ENCODE results near the gene HOXD12.

The HOXD12 gene

GRCh38 chr2:176101842-176102241 is 2.2 kb downstream of the HOXD12 start:
- no peak for TF ChIP-seq CTCF (conservative IDR thresholded peaks at IDR 0.05)
- H3K27ac ChIP-seq, result no peak overlapping the region

- no peak overlapping the region for H3K27ac ChIP-seq
- TF ChIP-seq CTCF (conservative IDR thresholded peaks at IDR 0.05), result no peak
These were observed 2.8 kb downstream of the HOXD12 start for GRCh38 chr2:176102309-176102866.

- TF ChIP-seq CTCF (conservative IDR thresholded peaks at IDR 0.05), result no peak
- H3K27ac ChIP-seq, result no peak overlapping the region
These were observed 3.6 kb downstream of the HOXD12 start for GRCh38 chr2:176103194-176103593.

- H3K27ac ChIP-seq, result no peak overlapping the region
These were observed 4.2 kb downstream of the HOXD12 start for GRCh38 chr2:176103742-176104315.

GRCh38 chr2:176104316-176105077 is 4.9 kb downstream of the HOXD12 start:
- H3K27ac ChIP-seq, result no peak overlapping the region
- TF ChIP-seq CTCF (conservative IDR thresholded peaks at IDR 0.05), result no peak

More at GRCh38 chr2:176103742-176104315, 4.2 kb downstream of the HOXD12 start:
- no peak for TF ChIP-seq CTCF (conservative IDR thresholded peaks at IDR 0.05)

- no peak overlapping the region for H3K27ac ChIP-seq
- no peak for TF ChIP-seq CTCF (conservative IDR thresholded peaks at IDR 0.05)
These were observed 5.6 kb downstream of the HOXD12 start for GRCh38 chr2:176105078-176105729.
